HepG2 (cell line): ENCODE data around the gene RAP2C. TPM values are rescaled to one million over a fixed set of nuclear protein-coding genes. Genes with fewer than 3 reads are reported as not detected.

Experiments used
- ATAC-seq: fragments of 200-7000 bp; cut with Tn5 transposase; 3 replicates; pipeline ENCODE4 v1.9.1; 2020; ENCODE audit warnings: mild to moderate bottlenecking, moderate library complexity
- BruUV-seq: library from RNA; stranded (reverse); fragments of 400-500 nt; replicated peaks from 2 replicates; lab custom pipeline; 2021; lab: Mats Ljungman, UMichigan
- CTCF ChIA-PET: fragments of 300-600 bp; formaldehyde crosslinking; extraction: SDS; loops from one replicate; lab custom pipeline; 2021; ENCODE audit warnings: low total read pairs, inconsistent platforms, low intra/inter-chr PET ratio; lab: Yijun Ruan, JAX
- POLR2A ChIA-PET: fragments of 350-600 bp; sonication (Branson Sonifier 250); formaldehyde crosslinking; loops from one replicate; lab custom pipeline; 2020; ENCODE audit warnings: antibody characterized with exemption, inconsistent platforms; lab: Yijun Ruan, JAX
- DNase-seq: peaks from one replicate; pipeline ENCODE4 v3.0.0-alpha.2; 2015; ENCODE audit warnings: low spot score
- FAIRE-seq: peaks from 3 replicates; lab custom pipeline; 2011; peaks lifted over from hg19 to GRCh38; lab: Jason Lieb, UNC
- H2AFZ ChIP-seq: one replicate; pipeline ENCODE4 v1.6.1; 2011; ENCODE audit warnings: low read length, inconsistent platforms
- H3K27ac ChIP-seq: fragments of 300-600 bp; 3 replicates; pipeline ENCODE4 v1.8.0; 2011; ENCODE audit warnings: mixed run types, mild to moderate bottlenecking, mixed read lengths, low read length, inconsistent platforms; ENCODE audit not compliant: insufficient read depth; ENCODE audit errors: extremely low read length
- H3K27me3 ChIP-seq, 2 experiments: fragments of 200-600 bp in 1 of 2; 2 replicates in 1 of 2; 3 replicates in 1 of 2; pipeline versions ENCODE4 v1.6.0 to v1.8.0; 2011; ENCODE audit warnings: low read length in 2 of 2, mild to moderate bottlenecking in 2 of 2, moderate library complexity in 2 of 2, inconsistent platforms in 1 of 2; ENCODE audit not compliant: insufficient read depth in 2 of 2, control insufficient read depth in 1 of 2
- H3K36me3 ChIP-seq, 2 experiments: fragments of 200-600 bp in 1 of 2; replicated peaks in 1 of 2; 2 replicates in 1 of 2; 3 replicates in 1 of 2; pipeline versions ENCODE4 v1.5.1 to v1.8.0; 2011; ENCODE audit warnings: low read length in 2 of 2, inconsistent platforms in 1 of 2; ENCODE audit not compliant: insufficient read depth in 2 of 2, control insufficient read depth in 1 of 2
- H3K4me1 ChIP-seq: 2 replicates; pipeline ENCODE4 v1.5.1; 2012; ENCODE audit warnings: low read length, inconsistent platforms; ENCODE audit not compliant: insufficient read depth
- H3K4me2 ChIP-seq: 2 replicates; pipeline ENCODE4 v1.6.0; 2011; ENCODE audit warnings: low read depth, low read length, inconsistent platforms
- H3K4me3 ChIP-seq, 3 experiments: fragments of 200-600 bp in 1 of 3; sonication (generic), shearing (Covaris generic) in 1 of 3; replicated peaks in 1 of 3; 2 replicates each; pipeline ENCODE4 v1.5.1; 2011 to 2016; ENCODE audit warnings: low read length in 3 of 3, inconsistent platforms in 2 of 3, low read depth in 2 of 3, mild to moderate bottlenecking in 2 of 3, control low read depth in 1 of 3, mixed read lengths in 1 of 3; ENCODE audit not compliant: insufficient read depth in 1 of 3
- H3K79me2 ChIP-seq: one replicate; pipeline ENCODE4 v1.6.1; 2011; ENCODE audit warnings: low read length, inconsistent platforms; ENCODE audit not compliant: insufficient read depth
- H3K9ac ChIP-seq: 2 replicates; pipeline ENCODE4 v1.6.0; 2011; ENCODE audit warnings: mild to moderate bottlenecking, low read depth, low read length, inconsistent platforms; ENCODE audit not compliant: insufficient read depth
- H3K9me3 ChIP-seq: 2 replicates; pipeline ENCODE4 v1.5.1; 2012; ENCODE audit warnings: mild to moderate bottlenecking, low read length
- H4K20me1 ChIP-seq: 2 replicates; pipeline ENCODE4 v1.6.0; 2011; ENCODE audit warnings: inconsistent platforms, mild to moderate bottlenecking, low read length, moderate library complexity; ENCODE audit not compliant: insufficient read depth
- ARHGAP35 ChIP-seq: sonication (generic); formaldehyde crosslinking; IDR thresholded peaks from 2 replicates; pipeline ENCODE4 v1.9.0; 2022; ENCODE audit warnings: mild to moderate bottlenecking, inconsistent platforms, moderate library complexity, missing genetic modification reagents, borderline replicate concordance
- GTF3A ChIP-seq: sonication (generic); formaldehyde crosslinking; conservative IDR thresholded peaks from 2 replicates; pipeline ENCODE4 v1.4.0; 2020; ENCODE audit warnings: mild to moderate bottlenecking, missing genetic modification reagents
- MTA1 ChIP-seq: sonication (generic); formaldehyde crosslinking; IDR thresholded peaks from 2 replicates; pipeline ENCODE4 v1.4.0; 2020; ENCODE audit warnings: missing genetic modification reagents, mild to moderate bottlenecking, borderline replicate concordance
- NAIF1 ChIP-seq: sonication (generic); formaldehyde crosslinking; IDR thresholded peaks from 2 replicates; pipeline ENCODE4 v1.5.0; 2020; ENCODE audit warnings: mild to moderate bottlenecking, missing genetic modification reagents, borderline replicate concordance
- NCOA2 ChIP-seq: sonication (generic); formaldehyde crosslinking; IDR thresholded peaks from 2 replicates; pipeline ENCODE4 v1.8.0; 2022; ENCODE audit warnings: inconsistent platforms
- POLR2AphosphoS2 ChIP-seq: IDR thresholded peaks from 2 replicates; pipeline ENCODE4 v1.6.1; 2011; ENCODE audit warnings: low read depth, low read length, improper control_type of control experiment
- SAFB2 ChIP-seq: sonication (generic); formaldehyde crosslinking; IDR thresholded peaks from 2 replicates; pipeline ENCODE4 v1.5.1; 2020; ENCODE audit warnings: missing genetic modification reagents, low read depth, mild to moderate bottlenecking, borderline replicate concordance
- SIX4 ChIP-seq: sonication (generic); formaldehyde crosslinking; IDR thresholded peaks from 2 replicates; pipeline ENCODE4 v1.4.0; 2020; ENCODE audit warnings: missing genetic modification reagents
- SMC3 ChIP-seq: IDR thresholded peaks from 2 replicates; pipeline ENCODE4 v1.6.1; 2011; ENCODE audit warnings: low read length, improper control_type of control experiment
- TOE1 ChIP-seq: sonication (generic); formaldehyde crosslinking; IDR thresholded peaks from 2 replicates; pipeline ENCODE4 v1.4.0; 2020; ENCODE audit warnings: mild to moderate bottlenecking, missing genetic modification reagents
- TRIM24 ChIP-seq: sonication (generic); formaldehyde crosslinking; IDR thresholded peaks from 2 replicates; pipeline ENCODE4 v1.8.0; 2022; ENCODE audit warnings: mild to moderate bottlenecking, missing genetic modification reagents
- ZFP62 ChIP-seq: sonication (generic); formaldehyde crosslinking; IDR thresholded peaks from 2 replicates; pipeline ENCODE4 v1.4.0; 2020; ENCODE audit warnings: missing genetic modification reagents
- ZNF44 ChIP-seq: sonication (generic); formaldehyde crosslinking; IDR thresholded peaks from 2 replicates; pipeline ENCODE4 v1.5.1; 2020; ENCODE audit warnings: mild to moderate bottlenecking, missing genetic modification reagents
- WGBS: methylation state at CpG from one replicate; pipeline ENCODE4 v1.1.6; 2017; ENCODE audit warnings: low lambda C conversion rate; 5-methylcytosine and 5-hydroxymethylcytosine counted together
- in situ Hi-C: cut with HindIII; loops from 2 replicates; pipeline ENCODE4 v1.10.0; 2017; ENCODE audit warnings: low pct_unique_long_range_greater_than_20kb; ENCODE audit not compliant: extremely low pct_ligation_motif_present
- intact Hi-C: fragments of 100-400 bp; cut with micrococcal nuclease; formaldehyde crosslinking; loops from one replicate; pipeline ENCODE4 v1.10.0; 2022; ENCODE audit not compliant: unreplicated experiment
- polyA plus RNA-seq, 8 experiments: library from polyadenylated mRNA; depleted of rRNA in 3 of 8; stranded (reverse) in 7 of 8; unstranded in 1 of 8; fragments of >200 nt; fragmentation: Illumina TruSeq in 4 of 8; extraction: Trizol in 4 of 8; gene quantifications; 2 replicates each; pipeline versions ENCODE4 v1.2.1 to v1.2.3, GENCODE V29; 2011 to 2016; ENCODE audit warnings: low read depth in 4 of 8, missing spikeins in 1 of 8, mixed read lengths in 1 of 8; ENCODE audit not compliant: insufficient read depth in 1 of 8
- total RNA-seq, 5 experiments: library from RNA; depleted of rRNA; stranded (reverse); fragments of >200 nt; fragmentation: Illumina TruSeq; extraction: Trizol; gene quantifications; 2 replicates each; pipeline ENCODE4 v1.2.3, GENCODE V29; 2016; ENCODE audit warnings: low read depth in 1 of 5
- TF ChIP-seq, protein P1 (sequence below): sonication (generic); formaldehyde crosslinking; IDR thresholded peaks from 2 replicates; pipeline ENCODE4 v1.8.0; 2022; ENCODE audit warnings: missing genetic modification reagents, mild to moderate bottlenecking, borderline replicate concordance
- TF ChIP-seq, protein P2 (sequence below): sonication (generic); formaldehyde crosslinking; IDR thresholded peaks from 2 replicates; pipeline ENCODE4 v1.4.0; 2020; ENCODE audit warnings: mild to moderate bottlenecking, missing genetic modification reagents, borderline replicate concordance
- TF ChIP-seq, protein P3 (sequence below): sonication (generic); formaldehyde crosslinking; IDR thresholded peaks from 2 replicates; pipeline ENCODE4 v1.5.0; 2020; ENCODE audit warnings: missing genetic modification reagents
- TF ChIP-seq, protein P4 (sequence below): sonication (generic); formaldehyde crosslinking; IDR thresholded peaks from 2 replicates; pipeline ENCODE4 v1.8.1; 2023; ENCODE audit warnings: mild to moderate bottlenecking, missing genetic modification reagents

Gene RAP2C
- total and polyA plus RNA-seq, 2 of the 13 experiments (the other 11 are each of a cell fraction or from before 2014, with no cell fraction given), result 8.0 to 28.5 TPM

DNA sequence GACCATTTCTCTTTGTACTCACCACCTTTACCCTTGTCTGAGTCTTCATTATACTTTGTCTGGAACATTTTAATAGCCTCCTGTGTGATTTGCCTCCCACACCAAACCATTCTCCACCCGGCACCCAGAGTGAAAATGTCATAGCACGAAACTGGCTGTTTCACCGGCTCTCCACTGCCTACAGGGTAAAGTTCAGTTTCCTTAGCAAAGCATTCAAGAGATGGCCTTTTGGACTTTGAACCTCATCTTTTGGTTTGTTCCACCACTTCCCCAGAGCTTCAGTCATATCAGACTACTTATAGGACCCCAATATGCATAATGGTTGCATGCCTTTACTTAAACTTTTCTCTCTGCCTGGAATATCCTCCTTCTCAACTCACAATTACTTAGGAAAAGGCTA is 38.3 kb downstream of the RAP2C start (continued):
- TF ChIP-seq, protein P1, sequence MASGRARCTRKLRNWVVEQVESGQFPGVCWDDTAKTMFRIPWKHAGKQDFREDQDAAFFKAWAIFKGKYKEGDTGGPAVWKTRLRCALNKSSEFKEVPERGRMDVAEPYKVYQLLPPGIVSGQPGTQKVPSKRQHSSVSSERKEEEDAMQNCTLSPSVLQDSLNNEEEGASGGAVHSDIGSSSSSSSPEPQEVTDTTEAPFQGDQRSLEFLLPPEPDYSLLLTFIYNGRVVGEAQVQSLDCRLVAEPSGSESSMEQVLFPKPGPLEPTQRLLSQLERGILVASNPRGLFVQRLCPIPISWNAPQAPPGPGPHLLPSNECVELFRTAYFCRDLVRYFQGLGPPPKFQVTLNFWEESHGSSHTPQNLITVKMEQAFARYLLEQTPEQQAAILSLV (CRISPR knock-in tag), result no peak

DNA sequence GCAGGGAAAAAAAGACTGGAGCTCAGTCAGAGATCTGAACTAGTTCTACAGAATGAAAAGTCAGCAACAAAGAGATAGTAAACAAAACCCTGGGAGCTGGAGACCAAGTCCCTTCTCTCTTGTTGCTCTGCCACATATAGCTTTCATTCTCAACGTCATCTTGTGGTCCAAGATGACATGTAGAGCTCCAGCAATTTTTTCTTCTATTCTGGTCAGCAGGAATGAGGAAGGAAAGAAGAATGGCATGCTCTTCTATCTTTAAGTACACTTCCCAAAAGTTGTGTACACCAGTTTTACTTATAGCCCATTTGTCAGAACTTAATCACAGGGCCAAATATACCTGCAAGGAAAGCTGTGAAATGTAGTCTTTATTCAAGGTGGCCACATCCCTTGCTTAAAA is 45.6 kb downstream of the RAP2C start:
- H3K27ac ChIP-seq, result no peak overlapping the region
- ChIA-PET POLR2A (no interaction called here), CTCF (no interaction called here)
- ATAC-seq, result no peak
- H3K9me3 ChIP-seq, result no peaks in the 10 kb centered on the region
- FAIRE-seq, result no peak
- H2AFZ ChIP-seq, result no peak overlapping the region
- no peaks in the 10 kb centered on the region for H3K36me3 ChIP-seq
- H3K4me2 ChIP-seq, result no peak overlapping the region
- in situ Hi-C loops (no loop called here), intact Hi-C loops (no loop called here)
- H3K4me1 ChIP-seq, result peaks cover 26% of the 10 kb centered on the region
- H3K9ac ChIP-seq, result no peak overlapping the region
- no peaks in the 10 kb centered on the region for H4K20me1 ChIP-seq
- H3K27me3 ChIP-seq, result no peaks in the 10 kb centered on the region
- H3K79me2 ChIP-seq, result no peaks in the 10 kb centered on the region
- DNase-seq, result no peak
- no peak overlapping the region for H3K4me3 ChIP-seq
- no TSS peak for BruUV-seq
- 0% methylated on average over 1 of the region's 1 CpG for WGBS
- TF ChIP-seq NAIF1 (CRISPR knock-in tag) (no peak), MTA1 (CRISPR knock-in tag) (no peak), SMC3 (no peak), SAFB2 (CRISPR knock-in tag) (no peak), GTF3A (no peak), TOE1 (CRISPR knock-in tag) (no peak), TRIM24 (CRISPR knock-in tag) (no peak), ARHGAP35 (CRISPR knock-in tag) (no peak), SIX4 (CRISPR knock-in tag) (no peak), ZFP62 (CRISPR knock-in tag) (no peak), ZNF44 (no peak), NCOA2 (no peak), POLR2AphosphoS2 (no peak)
- TF ChIP-seq, protein P2, sequence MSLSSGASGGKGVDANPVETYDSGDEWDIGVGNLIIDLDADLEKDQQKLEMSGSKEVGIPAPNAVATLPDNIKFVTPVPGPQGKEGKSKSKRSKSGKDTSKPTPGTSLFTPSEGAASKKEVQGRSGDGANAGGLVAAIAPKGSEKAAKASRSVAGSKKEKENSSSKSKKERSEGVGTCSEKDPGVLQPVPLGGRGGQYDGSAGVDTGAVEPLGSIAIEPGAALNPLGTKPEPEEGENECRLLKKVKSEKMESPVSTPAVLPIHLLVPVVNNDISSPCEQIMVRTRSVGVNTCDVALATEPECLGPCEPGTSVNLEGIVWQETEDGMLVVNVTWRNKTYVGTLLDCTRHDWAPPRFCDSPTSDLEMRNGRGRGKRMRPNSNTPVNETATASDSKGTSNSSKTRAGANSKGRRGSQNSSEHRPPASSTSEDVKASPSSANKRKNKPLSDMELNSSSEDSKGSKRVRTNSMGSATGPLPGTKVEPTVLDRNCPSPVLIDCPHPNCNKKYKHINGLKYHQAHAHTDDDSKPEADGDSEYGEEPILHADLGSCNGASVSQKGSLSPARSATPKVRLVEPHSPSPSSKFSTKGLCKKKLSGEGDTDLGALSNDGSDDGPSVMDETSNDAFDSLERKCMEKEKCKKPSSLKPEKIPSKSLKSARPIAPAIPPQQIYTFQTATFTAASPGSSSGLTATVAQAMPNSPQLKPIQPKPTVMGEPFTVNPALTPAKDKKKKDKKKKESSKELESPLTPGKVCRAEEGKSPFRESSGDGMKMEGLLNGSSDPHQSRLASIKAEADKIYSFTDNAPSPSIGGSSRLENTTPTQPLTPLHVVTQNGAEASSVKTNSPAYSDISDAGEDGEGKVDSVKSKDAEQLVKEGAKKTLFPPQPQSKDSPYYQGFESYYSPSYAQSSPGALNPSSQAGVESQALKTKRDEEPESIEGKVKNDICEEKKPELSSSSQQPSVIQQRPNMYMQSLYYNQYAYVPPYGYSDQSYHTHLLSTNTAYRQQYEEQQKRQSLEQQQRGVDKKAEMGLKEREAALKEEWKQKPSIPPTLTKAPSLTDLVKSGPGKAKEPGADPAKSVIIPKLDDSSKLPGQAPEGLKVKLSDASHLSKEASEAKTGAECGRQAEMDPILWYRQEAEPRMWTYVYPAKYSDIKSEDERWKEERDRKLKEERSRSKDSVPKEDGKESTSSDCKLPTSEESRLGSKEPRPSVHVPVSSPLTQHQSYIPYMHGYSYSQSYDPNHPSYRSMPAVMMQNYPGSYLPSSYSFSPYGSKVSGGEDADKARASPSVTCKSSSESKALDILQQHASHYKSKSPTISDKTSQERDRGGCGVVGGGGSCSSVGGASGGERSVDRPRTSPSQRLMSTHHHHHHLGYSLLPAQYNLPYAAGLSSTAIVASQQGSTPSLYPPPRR (CRISPR knock-in tag), result no peak
- TF ChIP-seq, protein P3, sequence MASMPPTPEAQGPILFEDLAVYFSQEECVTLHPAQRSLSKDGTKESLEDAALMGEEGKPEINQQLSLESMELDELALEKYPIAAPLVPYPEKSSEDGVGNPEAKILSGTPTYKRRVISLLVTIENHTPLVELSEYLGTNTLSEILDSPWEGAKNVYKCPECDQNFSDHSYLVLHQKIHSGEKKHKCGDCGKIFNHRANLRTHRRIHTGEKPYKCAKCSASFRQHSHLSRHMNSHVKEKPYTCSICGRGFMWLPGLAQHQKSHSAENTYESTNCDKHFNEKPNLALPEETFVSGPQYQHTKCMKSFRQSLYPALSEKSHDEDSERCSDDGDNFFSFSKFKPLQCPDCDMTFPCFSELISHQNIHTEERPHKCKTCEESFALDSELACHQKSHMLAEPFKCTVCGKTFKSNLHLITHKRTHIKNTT (CRISPR knock-in tag), result no peak
- TF ChIP-seq, protein P4, sequence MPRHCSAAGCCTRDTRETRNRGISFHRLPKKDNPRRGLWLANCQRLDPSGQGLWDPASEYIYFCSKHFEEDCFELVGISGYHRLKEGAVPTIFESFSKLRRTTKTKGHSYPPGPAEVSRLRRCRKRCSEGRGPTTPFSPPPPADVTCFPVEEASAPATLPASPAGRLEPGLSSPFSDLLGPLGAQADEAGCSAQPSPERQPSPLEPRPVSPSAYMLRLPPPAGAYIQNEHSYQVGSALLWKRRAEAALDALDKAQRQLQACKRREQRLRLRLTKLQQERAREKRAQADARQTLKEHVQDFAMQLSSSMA (CRISPR knock-in tag), result no peak
